ENCODE measurements around the gene PSMA1. TPM values are rescaled to one million over a fixed set of nuclear protein-coding genes. Genes with fewer than 3 reads are reported as not detected.

The PSMA1 gene
- total and polyA plus RNA-seq, 2 of the 13 experiments (the other 11 are each of a cell fraction or from before 2014, with no cell fraction given), result 188 to 229 TPM

DNA sequence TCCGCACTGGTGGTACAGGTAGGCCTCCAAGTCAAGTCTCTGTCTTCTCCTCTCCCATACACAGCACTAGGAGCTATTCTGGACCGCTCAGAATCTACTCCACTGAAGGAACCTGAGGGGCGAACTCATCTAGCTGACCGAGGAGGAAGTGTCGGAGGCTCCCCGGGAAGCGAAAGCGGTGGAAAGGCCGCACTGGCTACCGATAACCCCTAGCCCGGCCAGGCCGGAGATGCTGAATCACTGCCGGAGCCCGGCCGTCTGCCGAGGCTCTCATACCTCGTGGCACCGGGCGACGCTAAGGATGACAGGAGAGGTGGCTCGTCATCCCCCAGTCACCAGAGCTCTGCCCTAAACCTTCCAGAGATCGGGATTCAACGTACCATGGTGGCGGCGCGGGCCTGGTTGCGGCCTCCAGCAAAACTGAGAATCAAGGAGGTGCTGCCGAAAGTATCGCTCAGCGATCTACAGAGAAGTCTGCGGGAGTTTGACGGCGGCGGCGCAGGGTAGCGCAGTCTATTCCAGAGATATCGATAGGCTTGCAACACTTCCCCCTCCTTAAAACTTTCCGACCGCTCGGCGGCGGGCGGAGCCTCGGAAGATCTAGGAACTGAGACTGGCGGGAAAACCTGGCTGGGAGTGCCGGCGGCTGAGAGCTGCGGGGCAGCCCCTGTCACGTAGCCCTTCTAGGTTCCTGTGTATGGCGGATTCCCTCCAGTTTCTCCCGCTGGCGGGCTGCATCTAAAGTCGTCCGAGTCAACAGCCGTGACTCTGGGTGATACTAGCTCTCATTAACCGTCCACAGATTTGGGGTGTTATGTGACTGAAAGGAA, at the start of gene PSMA1 (continued):
- TF ChIP-seq, protein P1, sequence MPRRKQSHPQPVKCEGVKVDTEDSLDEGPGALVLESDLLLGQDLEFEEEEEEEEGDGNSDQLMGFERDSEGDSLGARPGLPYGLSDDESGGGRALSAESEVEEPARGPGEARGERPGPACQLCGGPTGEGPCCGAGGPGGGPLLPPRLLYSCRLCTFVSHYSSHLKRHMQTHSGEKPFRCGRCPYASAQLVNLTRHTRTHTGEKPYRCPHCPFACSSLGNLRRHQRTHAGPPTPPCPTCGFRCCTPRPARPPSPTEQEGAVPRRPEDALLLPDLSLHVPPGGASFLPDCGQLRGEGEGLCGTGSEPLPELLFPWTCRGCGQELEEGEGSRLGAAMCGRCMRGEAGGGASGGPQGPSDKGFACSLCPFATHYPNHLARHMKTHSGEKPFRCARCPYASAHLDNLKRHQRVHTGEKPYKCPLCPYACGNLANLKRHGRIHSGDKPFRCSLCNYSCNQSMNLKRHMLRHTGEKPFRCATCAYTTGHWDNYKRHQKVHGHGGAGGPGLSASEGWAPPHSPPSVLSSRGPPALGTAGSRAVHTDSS (CRISPR knock-in tag; conservative IDR thresholded peaks at IDR 0.05), result no peak
- TF ChIP-seq PHF20 (CRISPR knock-in tag; IDR thresholded peaks at IDR 0.05) (peak; percentile 85), GZF1 (CRISPR knock-in tag; IDR thresholded peaks at IDR 0.05) (0 out of 2 replicates have a peak, but pooled peaks have one; percentile 33), ZNF232 (CRISPR knock-in tag; IDR thresholded peaks at IDR 0.05; ENCODE audit: borderline replicate concordance) (peak; percentile 78; the same call in 1 of the 2 replicates), HNF4A (CRISPR knock-in tag; IDR thresholded peaks at IDR 0.05) (no peak; the same call in 1 of the 2 replicates), ZNF790 (CRISPR knock-in tag; IDR thresholded peaks at IDR 0.05; ENCODE audit: borderline replicate concordance) (peak; percentile 26; the same call in 1 of the 2 replicates), PHF8 (CRISPR knock-in tag; IDR thresholded peaks at IDR 0.05) (peak; percentile 99), NFE2L2 (IDR thresholded peaks at IDR 0.05; ENCODE audit: low read length) (0 out of 2 replicates have a peak, but pooled peaks have one; percentile 18), ATF7 (IDR thresholded peaks at IDR 0.05) (no peak), ATF7 (CRISPR knock-in tag; IDR thresholded peaks at IDR 0.05) (peak; percentile 48; the same call in 1 of the 2 replicates), KDM4B (CRISPR knock-in tag; IDR thresholded peaks at IDR 0.05) (peak; percentile 13; the same call in 1 of the 2 replicates), ISX (CRISPR knock-in tag; conservative IDR thresholded peaks at IDR 0.05) (peak; percentile 88; the same call in 1 of the 2 replicates)
- TF ChIP-seq, protein P2, sequence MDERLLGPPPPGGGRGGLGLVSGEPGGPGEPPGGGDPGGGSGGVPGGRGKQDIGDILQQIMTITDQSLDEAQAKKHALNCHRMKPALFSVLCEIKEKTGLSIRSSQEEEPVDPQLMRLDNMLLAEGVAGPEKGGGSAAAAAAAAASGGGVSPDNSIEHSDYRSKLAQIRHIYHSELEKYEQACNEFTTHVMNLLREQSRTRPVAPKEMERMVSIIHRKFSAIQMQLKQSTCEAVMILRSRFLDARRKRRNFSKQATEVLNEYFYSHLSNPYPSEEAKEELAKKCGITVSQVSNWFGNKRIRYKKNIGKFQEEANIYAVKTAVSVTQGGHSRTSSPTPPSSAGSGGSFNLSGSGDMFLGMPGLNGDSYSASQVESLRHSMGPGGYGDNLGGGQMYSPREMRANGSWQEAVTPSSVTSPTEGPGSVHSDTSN (CRISPR knock-in tag; IDR thresholded peaks at IDR 0.05), result no peak
- TF ChIP-seq, protein P3, sequence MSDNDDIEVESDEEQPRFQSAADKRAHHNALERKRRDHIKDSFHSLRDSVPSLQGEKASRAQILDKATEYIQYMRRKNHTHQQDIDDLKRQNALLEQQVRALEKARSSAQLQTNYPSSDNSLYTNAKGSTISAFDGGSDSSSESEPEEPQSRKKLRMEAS (IDR thresholded peaks at IDR 0.05), result peak; percentile 76
- TF ChIP-seq, protein P4, sequence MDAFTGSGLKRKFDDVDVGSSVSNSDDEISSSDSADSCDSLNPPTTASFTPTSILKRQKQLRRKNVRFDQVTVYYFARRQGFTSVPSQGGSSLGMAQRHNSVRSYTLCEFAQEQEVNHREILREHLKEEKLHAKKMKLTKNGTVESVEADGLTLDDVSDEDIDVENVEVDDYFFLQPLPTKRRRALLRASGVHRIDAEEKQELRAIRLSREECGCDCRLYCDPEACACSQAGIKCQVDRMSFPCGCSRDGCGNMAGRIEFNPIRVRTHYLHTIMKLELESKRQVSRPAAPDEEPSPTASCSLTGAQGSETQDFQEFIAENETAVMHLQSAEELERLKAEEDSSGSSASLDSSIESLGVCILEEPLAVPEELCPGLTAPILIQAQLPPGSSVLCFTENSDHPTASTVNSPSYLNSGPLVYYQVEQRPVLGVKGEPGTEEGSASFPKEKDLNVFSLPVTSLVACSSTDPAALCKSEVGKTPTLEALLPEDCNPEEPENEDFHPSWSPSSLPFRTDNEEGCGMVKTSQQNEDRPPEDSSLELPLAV (CRISPR knock-in tag; conservative IDR thresholded peaks at IDR 0.05; ENCODE audit: low read depth), result no peak
- TF ChIP-seq, protein P5, sequence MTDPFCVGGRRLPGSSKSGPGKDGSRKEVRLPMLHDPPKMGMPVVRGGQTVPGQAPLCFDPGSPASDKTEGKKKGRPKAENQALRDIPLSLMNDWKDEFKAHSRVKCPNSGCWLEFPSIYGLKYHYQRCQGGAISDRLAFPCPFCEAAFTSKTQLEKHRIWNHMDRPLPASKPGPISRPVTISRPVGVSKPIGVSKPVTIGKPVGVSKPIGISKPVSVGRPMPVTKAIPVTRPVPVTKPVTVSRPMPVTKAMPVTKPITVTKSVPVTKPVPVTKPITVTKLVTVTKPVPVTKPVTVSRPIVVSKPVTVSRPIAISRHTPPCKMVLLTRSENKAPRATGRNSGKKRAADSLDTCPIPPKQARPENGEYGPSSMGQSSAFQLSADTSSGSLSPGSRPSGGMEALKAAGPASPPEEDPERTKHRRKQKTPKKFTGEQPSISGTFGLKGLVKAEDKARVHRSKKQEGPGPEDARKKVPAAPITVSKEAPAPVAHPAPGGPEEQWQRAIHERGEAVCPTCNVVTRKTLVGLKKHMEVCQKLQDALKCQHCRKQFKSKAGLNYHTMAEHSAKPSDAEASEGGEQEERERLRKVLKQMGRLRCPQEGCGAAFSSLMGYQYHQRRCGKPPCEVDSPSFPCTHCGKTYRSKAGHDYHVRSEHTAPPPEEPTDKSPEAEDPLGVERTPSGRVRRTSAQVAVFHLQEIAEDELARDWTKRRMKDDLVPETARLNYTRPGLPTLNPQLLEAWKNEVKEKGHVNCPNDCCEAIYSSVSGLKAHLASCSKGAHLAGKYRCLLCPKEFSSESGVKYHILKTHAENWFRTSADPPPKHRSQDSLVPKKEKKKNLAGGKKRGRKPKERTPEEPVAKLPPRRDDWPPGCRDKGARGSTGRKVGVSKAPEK (CRISPR knock-in tag; IDR thresholded peaks at IDR 0.05; ENCODE audit: borderline replicate concordance), result no peak
- TF ChIP-seq, protein P6, sequence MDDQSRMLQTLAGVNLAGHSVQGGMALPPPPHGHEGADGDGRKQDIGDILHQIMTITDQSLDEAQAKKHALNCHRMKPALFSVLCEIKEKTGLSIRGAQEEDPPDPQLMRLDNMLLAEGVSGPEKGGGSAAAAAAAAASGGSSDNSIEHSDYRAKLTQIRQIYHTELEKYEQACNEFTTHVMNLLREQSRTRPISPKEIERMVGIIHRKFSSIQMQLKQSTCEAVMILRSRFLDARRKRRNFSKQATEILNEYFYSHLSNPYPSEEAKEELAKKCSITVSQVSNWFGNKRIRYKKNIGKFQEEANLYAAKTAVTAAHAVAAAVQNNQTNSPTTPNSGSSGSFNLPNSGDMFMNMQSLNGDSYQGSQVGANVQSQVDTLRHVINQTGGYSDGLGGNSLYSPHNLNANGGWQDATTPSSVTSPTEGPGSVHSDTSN (CRISPR knock-in tag; IDR thresholded peaks at IDR 0.05; ENCODE audit: borderline replicate concordance), result no peak
- TF ChIP-seq, protein P7, sequence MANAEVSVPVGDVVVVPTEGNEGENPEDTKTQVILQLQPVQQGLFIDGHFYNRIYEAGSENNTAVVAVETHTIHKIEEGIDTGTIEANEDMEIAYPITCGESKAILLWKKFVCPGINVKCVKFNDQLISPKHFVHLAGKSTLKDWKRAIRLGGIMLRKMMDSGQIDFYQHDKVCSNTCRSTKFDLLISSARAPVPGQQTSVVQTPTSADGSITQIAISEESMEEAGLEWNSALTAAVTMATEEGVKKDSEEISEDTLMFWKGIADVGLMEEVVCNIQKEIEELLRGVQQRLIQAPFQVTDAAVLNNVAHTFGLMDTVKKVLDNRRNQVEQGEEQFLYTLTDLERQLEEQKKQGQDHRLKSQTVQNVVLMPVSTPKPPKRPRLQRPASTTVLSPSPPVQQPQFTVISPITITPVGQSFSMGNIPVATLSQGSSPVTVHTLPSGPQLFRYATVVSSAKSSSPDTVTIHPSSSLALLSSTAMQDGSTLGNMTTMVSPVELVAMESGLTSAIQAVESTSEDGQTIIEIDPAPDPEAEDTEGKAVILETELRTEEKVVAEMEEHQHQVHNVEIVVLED (CRISPR knock-in tag; IDR thresholded peaks at IDR 0.05; ENCODE audit: borderline replicate concordance), result peak; percentile 100
